ENCODE measurements around the gene PARD3.

The PARD3 gene

DNA sequence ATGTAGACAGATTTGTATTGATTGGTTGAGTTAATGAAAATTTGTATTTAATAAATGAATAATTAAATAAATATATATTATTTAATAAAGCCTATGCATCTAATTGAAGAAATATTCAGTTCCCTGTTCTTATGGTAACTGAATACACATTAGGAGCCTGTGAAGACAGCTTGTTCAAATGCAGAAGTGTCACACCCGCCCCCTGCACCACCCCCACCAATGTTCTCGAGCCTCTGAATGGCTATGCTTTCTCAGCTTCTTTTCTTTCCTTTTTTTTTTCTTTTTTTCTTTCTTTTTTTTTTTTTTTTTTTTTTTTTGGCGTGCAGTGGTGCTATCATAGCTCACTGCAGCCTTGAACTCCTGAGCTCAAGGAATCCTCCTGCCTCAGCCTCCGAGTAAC, 38.3 kb upstream of the PARD3 start:
- TF ChIP-seq, protein P1, sequence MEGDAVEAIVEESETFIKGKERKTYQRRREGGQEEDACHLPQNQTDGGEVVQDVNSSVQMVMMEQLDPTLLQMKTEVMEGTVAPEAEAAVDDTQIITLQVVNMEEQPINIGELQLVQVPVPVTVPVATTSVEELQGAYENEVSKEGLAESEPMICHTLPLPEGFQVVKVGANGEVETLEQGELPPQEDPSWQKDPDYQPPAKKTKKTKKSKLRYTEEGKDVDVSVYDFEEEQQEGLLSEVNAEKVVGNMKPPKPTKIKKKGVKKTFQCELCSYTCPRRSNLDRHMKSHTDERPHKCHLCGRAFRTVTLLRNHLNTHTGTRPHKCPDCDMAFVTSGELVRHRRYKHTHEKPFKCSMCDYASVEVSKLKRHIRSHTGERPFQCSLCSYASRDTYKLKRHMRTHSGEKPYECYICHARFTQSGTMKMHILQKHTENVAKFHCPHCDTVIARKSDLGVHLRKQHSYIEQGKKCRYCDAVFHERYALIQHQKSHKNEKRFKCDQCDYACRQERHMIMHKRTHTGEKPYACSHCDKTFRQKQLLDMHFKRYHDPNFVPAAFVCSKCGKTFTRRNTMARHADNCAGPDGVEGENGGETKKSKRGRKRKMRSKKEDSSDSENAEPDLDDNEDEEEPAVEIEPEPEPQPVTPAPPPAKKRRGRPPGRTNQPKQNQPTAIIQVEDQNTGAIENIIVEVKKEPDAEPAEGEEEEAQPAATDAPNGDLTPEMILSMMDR (IDR thresholded peaks at IDR 0.05) = no peak

- TF ChIP-seq, protein P1 (IDR thresholded peaks at IDR 0.05) = no peak
Measured at GRCh38 chr10:34850558-34850957, 35.5 kb upstream of the PARD3 start.

- TF ChIP-seq, protein P1 (IDR thresholded peaks at IDR 0.05) = no peak
Measured at GRCh38 chr10:34850036-34850435, 34.9 kb upstream of the PARD3 start.

DNA sequence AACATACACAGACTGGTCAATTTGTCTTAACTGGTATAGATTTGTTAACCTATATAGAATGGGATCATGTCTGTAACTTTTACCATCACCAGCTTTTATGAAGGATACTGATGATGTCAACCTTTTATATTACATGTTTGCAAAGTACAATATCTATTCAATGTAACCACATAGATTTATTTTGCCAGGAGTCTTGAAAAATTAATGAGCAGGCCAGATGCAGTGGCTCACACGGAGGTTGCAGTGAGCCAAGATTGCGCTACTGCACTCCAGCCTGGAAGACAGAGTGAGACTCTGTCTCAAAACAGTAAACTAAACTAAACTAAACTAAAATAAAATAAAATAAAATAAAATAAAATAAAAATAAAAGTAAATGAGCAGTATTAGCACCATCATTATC, 30.0 kb upstream of the PARD3 start:
- TF ChIP-seq, protein P1 (IDR thresholded peaks at IDR 0.05) = no peak

- TF ChIP-seq, protein P1 (IDR thresholded peaks at IDR 0.05) = no peak
Measured at GRCh38 chr10:34844448-34844847, 29.4 kb upstream of the PARD3 start.

DNA sequence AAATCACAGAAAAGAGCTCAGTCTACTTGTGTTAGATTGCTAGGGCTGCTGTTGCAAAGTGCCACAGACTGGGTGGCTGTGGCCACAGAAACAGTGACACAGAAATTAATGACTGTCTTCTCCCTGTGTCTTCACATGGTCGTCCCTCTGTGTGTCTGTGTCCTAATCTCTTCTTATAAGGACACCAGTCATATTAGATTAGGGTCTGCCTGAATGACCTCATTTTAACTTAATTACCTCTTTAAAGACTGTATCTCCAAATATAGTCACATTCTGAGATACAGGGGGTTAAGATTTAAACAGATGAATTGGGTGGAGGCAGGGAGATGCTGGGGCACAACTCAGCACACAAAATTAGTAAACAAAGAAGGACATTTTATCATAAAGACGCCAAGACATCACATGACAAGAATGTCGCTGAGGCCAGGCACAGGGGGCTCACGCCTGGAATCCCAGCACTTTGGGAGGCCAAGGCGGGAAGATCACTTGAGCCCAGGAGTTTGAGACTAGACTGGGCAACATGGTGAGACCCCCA, 23.3 kb upstream of the PARD3 start:
- TF ChIP-seq, protein P1 (IDR thresholded peaks at IDR 0.05) = no peak

- TF ChIP-seq, protein P1 (IDR thresholded peaks at IDR 0.05) = no peak
Measured at GRCh38 chr10:34835908-34836508, 20.9 kb upstream of the PARD3 start.

- TF ChIP-seq, protein P1 (IDR thresholded peaks at IDR 0.05) = no peak
Measured at GRCh38 chr10:34834274-34834673, 19.2 kb upstream of the PARD3 start.

Data from LNCAP (cell line).